ENCODE data around the gene GDPD5.

GDPD5 gene

GRCh38 chr11:75498556-75499255 lies 27.0 kb downstream of the GDPD5 start:
- H3K27ac ChIP-seq (ENCODE audit: low read depth, low read length): no peak overlapping the region
- peaks cover 27% of the 10 kb centered on the region for H3K4me1 ChIP-seq (ENCODE audit: control insufficient read depth, insufficient read depth, low read length, unreplicated experiment)
- no peaks in the 10 kb centered on the region for H3K27me3 ChIP-seq (ENCODE audit: insufficient read depth, low read length)
- no peaks in the 10 kb centered on the region for H3K79me2 ChIP-seq (ENCODE audit: control insufficient read depth, insufficient read depth, low read length, unreplicated experiment)
- H3K36me3 ChIP-seq (ENCODE audit: insufficient read depth, low read length): no peaks in the 10 kb centered on the region
- no peak overlapping the region for H2AFZ ChIP-seq (ENCODE audit: low read length, unreplicated experiment)
- H3K4me3 ChIP-seq (ENCODE audit: low read depth, low read length): no peak overlapping the region

- Histone ChIP-seq H3K27ac (ENCODE audit: low read depth, low read length) (no peak overlapping the region), H3K79me2 (ENCODE audit: control insufficient read depth, insufficient read depth, low read length, unreplicated experiment) (no peaks in the 10 kb centered on the region), H3K4me1 (ENCODE audit: control insufficient read depth, insufficient read depth, low read length, unreplicated experiment) (peaks cover 27% of the 10 kb centered on the region), H3K36me3 (ENCODE audit: insufficient read depth, low read length) (no peaks in the 10 kb centered on the region), H3K27me3 (ENCODE audit: insufficient read depth, low read length) (no peaks in the 10 kb centered on the region), H2AFZ (ENCODE audit: low read length, unreplicated experiment) (no peak overlapping the region), H3K4me3 (ENCODE audit: low read depth, low read length) (no peak overlapping the region)
These were observed 27.8 kb downstream of the GDPD5 start for GRCh38 chr11:75497788-75498409.

GRCh38 chr11:75496305-75496752 lies 29.4 kb downstream of the GDPD5 start:
- Histone ChIP-seq H3K79me2 (ENCODE audit: control insufficient read depth, insufficient read depth, low read length, unreplicated experiment) (no peaks in the 10 kb centered on the region), H2AFZ (ENCODE audit: low read length, unreplicated experiment) (no peak overlapping the region), H3K27me3 (ENCODE audit: insufficient read depth, low read length) (no peaks in the 10 kb centered on the region), H3K36me3 (ENCODE audit: insufficient read depth, low read length) (no peaks in the 10 kb centered on the region), H3K4me3 (ENCODE audit: low read depth, low read length) (no peak overlapping the region), H3K27ac (ENCODE audit: low read depth, low read length) (no peak overlapping the region), H3K4me1 (ENCODE audit: control insufficient read depth, insufficient read depth, low read length, unreplicated experiment) (peaks cover 34% of the 10 kb centered on the region)

GRCh38 chr11:75495749-75496304 lies 29.9 kb downstream of the GDPD5 start:
- Histone ChIP-seq H3K79me2 (ENCODE audit: control insufficient read depth, insufficient read depth, low read length, unreplicated experiment) (no peaks in the 10 kb centered on the region), H2AFZ (ENCODE audit: low read length, unreplicated experiment) (no peak overlapping the region), H3K36me3 (ENCODE audit: insufficient read depth, low read length) (no peaks in the 10 kb centered on the region), H3K4me1 (ENCODE audit: control insufficient read depth, insufficient read depth, low read length, unreplicated experiment) (peaks cover 35% of the 10 kb centered on the region), H3K27me3 (ENCODE audit: insufficient read depth, low read length) (no peaks in the 10 kb centered on the region), H3K27ac (ENCODE audit: low read depth, low read length) (no peak overlapping the region), H3K4me3 (ENCODE audit: low read depth, low read length) (no peak overlapping the region)

GRCh38 chr11:75493626-75494025 lies 32.1 kb downstream of the GDPD5 start:
- Histone ChIP-seq H2AFZ (ENCODE audit: low read length, unreplicated experiment) (no peak overlapping the region), H3K27me3 (ENCODE audit: insufficient read depth, low read length) (no peaks in the 10 kb centered on the region), H3K36me3 (ENCODE audit: insufficient read depth, low read length) (no peaks in the 10 kb centered on the region), H3K4me1 (ENCODE audit: control insufficient read depth, insufficient read depth, low read length, unreplicated experiment) (peaks cover 22% of the 10 kb centered on the region), H3K27ac (ENCODE audit: low read depth, low read length) (no peak overlapping the region), H3K4me3 (ENCODE audit: low read depth, low read length) (no peak overlapping the region), H3K79me2 (ENCODE audit: control insufficient read depth, insufficient read depth, low read length, unreplicated experiment) (no peaks in the 10 kb centered on the region)

- H3K36me3 ChIP-seq (ENCODE audit: insufficient read depth, low read length): no peaks in the 10 kb centered on the region
- no peak overlapping the region for H3K27ac ChIP-seq (ENCODE audit: low read depth, low read length)
- H3K79me2 ChIP-seq (ENCODE audit: control insufficient read depth, insufficient read depth, low read length, unreplicated experiment): no peaks in the 10 kb centered on the region
- H2AFZ ChIP-seq (ENCODE audit: low read length, unreplicated experiment): peak overlapping the region; percentile 17
- no peaks in the 10 kb centered on the region for H3K27me3 ChIP-seq (ENCODE audit: insufficient read depth, low read length)
- H3K4me1 ChIP-seq (ENCODE audit: control insufficient read depth, insufficient read depth, low read length, unreplicated experiment): peaks cover 14% of the 10 kb centered on the region
- H3K4me3 ChIP-seq (ENCODE audit: low read depth, low read length): no peak overlapping the region
These were observed 33.4 kb downstream of the GDPD5 start for GRCh38 chr11:75492181-75492820.

GRCh38 chr11:75491465-75491864 lies 34.3 kb downstream of the GDPD5 start:
- Histone ChIP-seq H3K4me1 (ENCODE audit: control insufficient read depth, insufficient read depth, low read length, unreplicated experiment) (peaks cover 14% of the 10 kb centered on the region), H2AFZ (ENCODE audit: low read length, unreplicated experiment) (no peak overlapping the region), H3K27me3 (ENCODE audit: insufficient read depth, low read length) (no peaks in the 10 kb centered on the region), H3K27ac (ENCODE audit: low read depth, low read length) (no peak overlapping the region), H3K36me3 (ENCODE audit: insufficient read depth, low read length) (no peaks in the 10 kb centered on the region), H3K79me2 (ENCODE audit: control insufficient read depth, insufficient read depth, low read length, unreplicated experiment) (no peaks in the 10 kb centered on the region), H3K4me3 (ENCODE audit: low read depth, low read length) (no peak overlapping the region)

GRCh38 chr11:75490221-75491181 lies 35.2 kb downstream of the GDPD5 start:
- Histone ChIP-seq H3K27me3 (ENCODE audit: insufficient read depth, low read length) (no peaks in the 10 kb centered on the region), H3K79me2 (ENCODE audit: control insufficient read depth, insufficient read depth, low read length, unreplicated experiment) (no peaks in the 10 kb centered on the region), H2AFZ (ENCODE audit: low read length, unreplicated experiment) (no peak overlapping the region), H3K36me3 (ENCODE audit: insufficient read depth, low read length) (no peaks in the 10 kb centered on the region), H3K27ac (ENCODE audit: low read depth, low read length) (no peak overlapping the region), H3K4me1 (ENCODE audit: control insufficient read depth, insufficient read depth, low read length, unreplicated experiment) (peaks cover 14% of the 10 kb centered on the region), H3K4me3 (ENCODE audit: low read depth, low read length) (no peak overlapping the region)

GRCh38 chr11:75487365-75487764 lies 38.4 kb downstream of the GDPD5 start:
- Histone ChIP-seq H2AFZ (ENCODE audit: low read length, unreplicated experiment) (no peak overlapping the region), H3K4me1 (ENCODE audit: control insufficient read depth, insufficient read depth, low read length, unreplicated experiment) (peaks cover 13% of the 10 kb centered on the region), H3K27me3 (ENCODE audit: insufficient read depth, low read length) (no peaks in the 10 kb centered on the region), H3K79me2 (ENCODE audit: control insufficient read depth, insufficient read depth, low read length, unreplicated experiment) (no peaks in the 10 kb centered on the region), H3K27ac (ENCODE audit: low read depth, low read length) (no peak overlapping the region), H3K36me3 (ENCODE audit: insufficient read depth, low read length) (no peaks in the 10 kb centered on the region), H3K4me3 (ENCODE audit: low read depth, low read length) (no peak overlapping the region)

- Histone ChIP-seq H3K79me2 (ENCODE audit: control insufficient read depth, insufficient read depth, low read length, unreplicated experiment) (no peaks in the 10 kb centered on the region), H3K4me1 (ENCODE audit: control insufficient read depth, insufficient read depth, low read length, unreplicated experiment) (peaks cover 5% of the 10 kb centered on the region), H3K4me3 (ENCODE audit: low read depth, low read length) (no peak overlapping the region), H3K36me3 (ENCODE audit: insufficient read depth, low read length) (no peaks in the 10 kb centered on the region), H3K27me3 (ENCODE audit: insufficient read depth, low read length) (no peaks in the 10 kb centered on the region), H3K27ac (ENCODE audit: low read depth, low read length) (no peak overlapping the region), H2AFZ (ENCODE audit: low read length, unreplicated experiment) (no peak overlapping the region)
These were observed 40.0 kb downstream of the GDPD5 start for GRCh38 chr11:75485742-75486141.

All from ACC112 (cell line).